ENCODE measurements around the gene AATK.
A peak's percentile ranks its signal among the peaks of the same experiment; 100 is the strongest.

The AATK gene

DNA sequence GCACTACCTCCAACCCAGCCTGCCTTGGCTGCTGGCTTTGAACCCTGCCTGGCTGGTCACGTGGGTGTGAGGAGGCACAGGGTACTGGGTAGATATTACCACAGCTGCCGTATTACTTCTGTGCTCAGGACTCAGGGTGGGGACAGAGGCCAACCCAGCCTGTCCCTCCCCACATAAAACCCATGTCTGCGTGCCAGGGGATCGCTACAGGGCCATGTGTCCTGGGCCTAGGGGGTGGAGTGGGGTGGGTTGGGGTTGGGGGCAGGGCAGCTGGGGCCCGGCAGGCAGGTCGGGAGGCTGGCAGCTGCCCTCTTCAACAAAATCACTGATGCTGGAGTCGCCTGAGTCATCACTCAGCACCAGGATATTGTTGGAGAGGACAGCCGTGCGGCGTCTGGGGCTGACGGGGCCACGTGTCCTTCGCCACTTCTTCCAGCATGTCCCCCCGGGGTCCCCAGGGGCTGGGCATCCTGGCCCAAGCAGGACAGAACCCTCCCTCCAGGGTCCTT lies 40.4 kb downstream of the AATK start:
- DNase-seq, result peak; percentile 72 to 88

DNA sequence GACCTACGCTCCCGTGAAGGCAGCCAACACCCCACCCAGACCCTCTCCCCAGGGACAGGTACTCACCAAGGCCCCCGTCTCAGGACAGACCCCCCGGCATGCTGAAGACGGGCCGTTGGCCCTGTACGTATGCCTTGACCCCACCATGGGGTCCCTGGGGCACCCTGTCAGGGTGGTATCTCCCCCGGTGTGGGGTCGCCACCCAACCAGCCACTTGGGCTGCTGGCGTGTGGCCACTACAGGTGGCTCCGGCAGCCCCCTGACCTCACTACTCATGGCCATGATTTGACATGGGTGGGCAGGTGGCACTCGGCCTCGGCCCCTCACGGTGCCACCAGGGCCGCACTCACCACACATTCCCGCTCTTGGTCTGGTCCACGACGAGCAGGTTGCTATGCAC lies 41.6 kb downstream of the AATK start:
- no peak for DNase-seq

DNA sequence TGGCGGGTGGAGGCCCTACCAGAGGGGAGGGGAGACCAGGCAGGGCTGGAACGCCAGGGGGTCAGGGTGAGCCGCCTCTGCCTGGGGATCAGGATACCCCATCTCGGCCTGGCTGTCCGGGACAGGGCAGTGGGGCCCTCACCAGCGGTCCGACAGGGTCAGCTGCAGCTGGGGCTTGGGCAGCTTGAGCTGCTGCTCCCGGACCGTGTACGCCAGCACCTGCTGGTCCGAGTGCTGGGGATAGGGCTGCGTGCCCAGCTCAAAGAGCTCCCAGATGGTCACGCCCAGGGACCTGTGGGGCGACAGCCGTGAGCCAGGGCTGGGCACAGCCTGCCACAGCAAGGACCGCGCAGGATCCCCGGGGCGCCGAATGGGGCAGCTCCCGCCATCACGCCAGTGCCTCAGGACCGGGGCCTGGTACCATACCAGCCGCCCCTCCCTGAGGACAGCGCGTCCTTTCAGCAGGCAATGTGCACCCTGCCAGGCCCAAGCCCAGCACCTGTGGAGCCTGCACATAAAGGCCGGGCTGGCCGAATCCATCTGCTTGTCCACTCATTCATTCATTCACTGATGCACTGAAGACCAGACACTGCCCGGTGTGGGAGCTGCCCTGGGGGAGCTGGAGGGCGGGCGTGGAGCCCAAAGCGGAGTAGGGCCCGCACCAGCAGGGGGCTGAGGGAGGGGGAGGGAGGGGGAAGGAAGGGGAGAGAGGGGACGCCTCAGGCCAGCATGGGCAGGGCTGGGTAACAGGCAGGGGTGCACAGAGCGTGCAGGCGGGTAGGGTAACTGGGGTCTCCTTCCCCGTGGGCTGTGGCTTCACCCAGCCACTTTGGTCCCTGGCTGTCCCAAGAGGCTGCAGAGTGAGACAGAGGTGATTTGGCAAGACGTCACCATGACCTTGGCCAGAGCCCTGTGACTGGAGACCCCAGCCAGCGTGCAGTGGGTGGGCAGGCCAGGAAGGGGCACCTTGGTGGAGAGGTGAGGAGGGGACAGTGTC lies 42.7 kb downstream of the AATK start:
- peak in 1 of 2 experiments; percentile 26 for DNase-seq

DNA sequence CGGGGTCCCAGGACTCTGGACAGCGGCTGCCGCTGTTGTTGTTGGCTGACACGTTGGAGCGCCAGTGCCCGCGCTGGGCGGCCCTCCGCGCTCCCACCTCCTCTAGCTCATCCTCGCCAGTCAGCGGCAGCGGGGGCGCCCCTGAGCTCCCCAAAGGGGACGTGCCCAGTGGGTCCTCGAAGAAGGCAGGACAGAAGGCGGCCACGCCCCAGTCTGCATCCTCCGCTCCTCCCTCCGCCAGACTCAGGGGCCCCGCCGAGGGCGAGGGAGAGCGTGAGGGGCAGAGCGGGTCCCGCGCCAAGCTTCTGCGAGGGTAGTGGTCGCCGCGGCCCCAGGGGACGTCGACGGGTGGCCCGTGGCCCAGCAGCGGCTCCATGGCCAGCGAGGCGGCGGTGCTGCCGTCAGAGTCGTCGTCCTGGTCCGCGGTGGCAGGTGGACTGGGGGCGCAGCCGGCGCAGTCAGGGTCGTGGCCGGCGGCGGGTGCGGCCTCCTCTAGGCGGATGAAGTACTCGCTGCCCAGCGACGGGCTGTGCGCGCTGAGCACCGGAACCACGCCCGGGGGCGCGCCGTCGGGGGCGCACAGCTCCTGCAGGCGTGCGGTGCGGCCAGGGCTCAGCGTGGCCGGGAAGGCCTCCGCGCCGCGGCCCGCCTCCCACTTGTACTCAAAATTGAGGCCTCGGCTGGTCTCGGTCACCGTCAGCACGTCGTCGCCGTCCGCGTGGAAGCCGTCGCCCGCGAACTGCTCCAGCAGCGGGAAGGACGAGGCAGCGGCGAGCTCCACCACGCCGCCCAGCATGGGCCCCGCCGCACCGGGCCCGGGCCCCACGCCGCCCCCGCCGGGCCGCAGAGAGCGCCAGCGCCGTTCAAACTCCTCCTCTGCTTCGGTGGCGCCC lies 43.9 kb downstream of the AATK start:
- no peak for DNase-seq

DNA sequence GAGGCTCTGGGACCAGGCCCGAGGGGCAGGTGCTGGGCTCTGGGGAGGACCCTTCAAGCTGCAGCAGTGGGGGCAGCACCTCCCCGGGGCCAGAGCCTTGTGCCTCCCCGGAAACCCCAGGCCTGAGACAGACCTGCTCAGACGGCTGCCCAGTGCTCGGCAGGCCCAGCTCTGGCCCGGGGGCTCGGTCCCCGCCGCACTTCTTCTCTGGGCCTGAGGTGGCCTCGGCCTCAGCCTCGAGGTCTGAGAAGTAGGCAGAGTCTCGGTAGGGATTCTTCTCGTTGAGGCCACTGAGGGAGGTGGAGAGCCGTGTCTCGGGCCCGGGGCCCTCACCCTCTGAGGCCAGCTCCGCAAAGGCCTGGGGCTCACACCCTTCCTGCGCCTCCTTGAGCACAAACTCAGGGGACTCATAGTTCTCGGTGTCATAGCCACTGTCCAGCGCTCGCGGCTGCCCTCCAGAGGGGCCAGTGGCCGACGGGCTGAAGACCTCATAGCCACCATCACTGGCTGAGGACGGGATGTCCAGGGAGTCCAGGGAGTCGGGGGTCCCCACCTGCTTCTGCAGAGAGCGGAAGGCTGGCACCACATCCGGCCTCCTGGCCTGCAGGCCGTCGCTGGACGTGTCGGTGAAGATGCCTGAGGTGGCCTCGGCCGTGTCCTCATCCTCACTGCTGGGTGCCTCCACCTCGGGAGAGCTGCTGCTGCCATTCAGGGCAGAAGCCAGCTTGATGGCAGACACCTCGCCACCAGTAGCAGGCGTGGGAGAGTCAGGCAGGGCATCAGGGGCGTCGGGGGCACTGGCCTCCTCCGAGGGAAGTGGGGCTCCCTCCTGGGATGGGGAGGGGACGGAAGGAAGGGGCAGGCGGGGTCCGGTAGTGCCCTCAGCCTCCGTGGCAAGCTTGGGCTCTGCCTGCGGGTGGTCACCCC lies 45.1 kb downstream of the AATK start:
- no peak for DNase-seq

DNA sequence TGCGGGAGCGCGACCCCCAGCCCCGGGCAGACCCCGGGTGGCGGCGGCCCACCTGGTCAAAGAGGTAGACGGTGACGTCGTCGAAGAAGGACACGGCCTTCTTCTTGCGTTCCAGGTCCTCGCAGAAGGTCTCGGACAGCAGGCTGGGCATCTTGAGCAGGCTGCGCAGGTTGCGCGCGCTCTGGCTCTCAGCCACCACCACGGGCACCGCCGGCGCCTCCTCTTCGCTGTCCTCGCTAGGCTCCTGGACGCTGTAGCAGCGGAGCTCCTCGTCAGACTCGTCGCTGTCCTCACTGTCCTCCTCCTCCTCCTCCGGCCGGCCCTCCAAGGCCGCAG lies 45.9 kb downstream of the AATK start:
- DNase-seq, result peak in 1 of 2 experiments; percentile 52

DNA sequence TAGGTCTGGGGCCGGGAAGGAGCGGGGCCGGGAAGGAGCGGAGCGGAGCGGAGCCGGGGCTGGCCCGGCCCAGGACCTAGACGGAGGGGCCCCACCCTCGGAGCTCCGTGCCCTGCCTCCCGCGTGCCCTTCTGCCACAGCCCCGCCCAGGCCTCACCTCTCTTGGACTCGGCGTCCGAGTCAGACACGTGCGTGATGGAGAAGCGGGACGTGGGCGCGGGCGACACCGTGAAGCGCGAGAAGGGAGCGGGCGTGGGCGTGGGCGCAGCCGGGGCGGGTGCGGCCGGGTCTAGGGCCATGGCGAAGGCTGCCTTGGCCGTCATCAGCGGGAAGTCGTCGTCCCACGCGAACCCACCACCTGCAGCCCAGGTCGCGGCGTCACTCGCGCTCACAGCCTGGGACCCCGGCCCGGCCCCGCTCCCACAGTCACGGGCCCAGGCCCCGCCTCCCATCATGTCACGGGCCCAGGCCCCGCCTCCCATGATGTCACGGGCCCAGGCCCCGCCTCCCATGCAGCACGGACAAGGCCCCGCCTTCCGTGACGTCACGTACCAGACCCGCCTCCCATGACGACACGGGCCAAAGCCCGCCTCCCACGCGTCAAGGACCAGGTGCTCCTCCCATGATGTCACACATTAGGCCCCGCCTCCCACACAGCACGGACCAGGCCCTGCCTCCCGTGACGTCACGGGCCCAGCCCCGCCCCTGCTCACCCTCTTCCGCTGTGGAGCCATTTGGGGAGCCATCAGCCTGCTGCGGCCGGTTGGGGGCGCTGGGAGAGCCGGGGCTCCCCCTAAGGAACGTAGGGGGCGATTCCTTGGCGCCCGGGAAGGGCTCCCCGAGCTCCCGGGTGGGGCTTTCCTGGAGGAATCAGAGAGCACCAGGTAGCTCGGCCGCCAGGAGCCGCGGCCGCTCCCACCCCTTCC lies 46.5 kb downstream of the AATK start:
- peak; percentile 94 to 98 for DNase-seq

DNA sequence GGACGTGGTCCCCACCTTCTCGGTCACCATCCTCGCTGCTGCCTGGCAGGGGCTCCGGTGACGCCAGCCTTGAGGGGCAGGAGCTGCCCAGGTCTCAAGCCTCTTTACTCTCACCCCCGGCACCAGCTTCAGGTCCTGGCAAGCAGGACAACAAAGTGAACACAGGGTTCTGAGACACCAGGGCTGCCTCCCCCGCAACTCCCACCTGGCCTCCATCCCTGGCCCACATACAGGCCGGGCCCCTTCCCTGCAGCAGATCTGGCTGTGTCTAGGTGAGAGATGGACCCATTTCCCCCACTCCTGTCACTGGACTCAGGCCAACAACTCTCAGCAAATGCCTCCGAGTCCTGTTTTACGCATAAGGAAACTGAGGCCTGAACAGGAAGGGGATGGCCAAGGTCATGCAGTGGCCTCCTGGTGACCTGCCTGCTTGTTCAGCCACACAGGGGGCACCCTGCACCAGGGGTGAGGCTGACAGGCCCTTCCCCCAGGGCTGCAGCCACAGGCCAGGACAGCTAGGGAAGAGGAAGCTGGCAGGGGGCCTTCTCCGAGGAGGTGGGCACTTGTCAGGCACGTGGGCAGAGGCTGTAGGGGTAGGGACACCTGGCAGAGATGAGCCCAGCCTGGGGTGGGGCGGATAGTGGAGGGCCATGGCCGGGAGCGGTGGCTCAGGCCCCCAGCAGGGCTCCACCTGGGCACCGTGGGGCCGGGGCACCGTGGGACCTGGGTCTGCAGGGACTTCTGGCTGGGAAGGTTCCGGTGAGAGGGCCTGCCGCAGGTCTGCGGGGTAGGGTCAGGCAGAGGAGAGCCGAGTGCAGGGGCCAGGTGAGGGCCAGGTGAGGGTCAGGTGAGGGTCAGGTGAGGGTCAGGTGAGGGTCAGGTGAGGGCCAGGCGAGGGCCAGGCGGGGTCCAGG lies 47.5 kb downstream of the AATK start:
- no peak for DNase-seq

DNA sequence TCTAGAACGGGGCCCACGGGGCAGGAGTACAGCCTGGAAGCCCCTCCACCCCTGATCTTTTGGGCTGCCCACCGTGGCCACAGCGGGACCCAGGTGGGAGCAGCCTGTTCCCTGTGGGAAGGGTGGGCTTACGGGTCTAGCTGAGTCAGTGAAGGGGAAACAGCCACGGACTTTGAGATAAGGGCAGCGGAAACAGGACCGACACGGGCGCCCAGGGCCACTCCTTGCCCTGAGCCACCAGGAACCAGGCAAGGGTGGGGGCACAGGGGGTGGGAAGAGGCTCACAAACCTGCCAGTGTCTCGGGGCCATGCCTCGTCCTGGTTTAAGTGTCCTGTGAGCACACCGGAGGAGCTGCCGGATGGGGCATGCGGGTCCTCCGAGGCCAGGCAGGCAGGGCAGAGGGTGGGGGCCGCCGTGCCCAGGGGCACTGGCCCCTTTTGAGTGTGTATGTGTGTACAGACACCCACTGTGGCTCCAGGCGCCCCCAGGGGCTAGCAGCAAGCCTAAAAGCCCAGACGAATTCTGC lies 48.3 kb downstream of the AATK start:
- DNase-seq, result no peak

DNA sequence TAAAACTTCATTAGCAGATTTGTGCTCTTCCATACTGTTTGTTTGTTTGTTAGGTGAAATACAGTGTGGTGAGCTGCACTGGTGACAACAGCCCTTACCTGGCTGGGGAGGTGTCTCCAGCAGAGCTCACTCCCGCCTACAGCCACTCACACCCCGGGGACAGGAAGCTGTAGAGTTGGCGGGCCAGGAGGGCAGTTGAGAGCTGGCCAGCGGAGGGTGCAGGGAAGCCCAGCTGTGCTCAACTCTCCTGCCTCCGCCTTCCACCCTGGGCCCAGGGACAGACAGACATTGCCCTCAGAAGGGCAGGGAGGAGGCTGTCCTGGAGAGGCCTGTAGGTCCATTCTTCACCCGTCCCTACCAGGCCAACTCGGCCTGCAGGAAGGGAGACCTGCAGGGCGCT lies 49.3 kb downstream of the AATK start:
- no peak for DNase-seq

DNA sequence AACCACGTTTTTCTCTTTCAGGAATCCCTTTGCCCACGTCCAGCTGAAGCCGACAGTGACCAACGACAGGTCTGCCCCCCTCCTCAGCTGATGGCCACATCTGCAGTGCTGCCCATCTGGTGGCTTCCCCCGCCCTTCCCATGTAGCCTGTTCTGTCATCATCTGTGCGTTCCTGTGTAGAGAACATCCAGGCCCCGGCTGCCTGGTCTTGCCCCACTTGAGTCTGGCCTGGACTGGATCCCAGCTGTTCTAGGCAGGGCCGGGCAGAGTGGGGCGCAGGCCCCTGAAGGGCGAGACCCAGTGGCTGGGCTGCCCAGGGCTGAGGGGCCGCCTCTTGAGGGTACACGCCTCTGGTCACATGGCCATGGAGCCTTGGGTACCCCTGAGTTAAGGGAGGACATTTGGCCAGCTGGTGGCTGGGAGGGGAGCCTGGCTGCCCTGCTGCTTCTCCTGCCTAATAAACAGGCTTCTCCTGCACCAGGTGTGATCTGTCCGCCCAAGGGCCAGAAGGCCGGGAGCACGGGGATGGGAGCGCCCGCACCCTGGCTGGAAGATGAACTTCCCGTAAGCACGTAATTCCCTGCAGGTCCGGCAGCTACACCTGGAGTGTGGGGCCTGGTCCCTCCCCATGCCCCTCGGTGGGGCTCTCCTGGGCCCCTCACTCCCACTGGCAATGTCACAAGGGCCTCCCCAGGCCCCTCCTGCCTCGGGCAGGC lies 50.1 kb downstream of the AATK start:
- DNase-seq, result no peak

DNA sequence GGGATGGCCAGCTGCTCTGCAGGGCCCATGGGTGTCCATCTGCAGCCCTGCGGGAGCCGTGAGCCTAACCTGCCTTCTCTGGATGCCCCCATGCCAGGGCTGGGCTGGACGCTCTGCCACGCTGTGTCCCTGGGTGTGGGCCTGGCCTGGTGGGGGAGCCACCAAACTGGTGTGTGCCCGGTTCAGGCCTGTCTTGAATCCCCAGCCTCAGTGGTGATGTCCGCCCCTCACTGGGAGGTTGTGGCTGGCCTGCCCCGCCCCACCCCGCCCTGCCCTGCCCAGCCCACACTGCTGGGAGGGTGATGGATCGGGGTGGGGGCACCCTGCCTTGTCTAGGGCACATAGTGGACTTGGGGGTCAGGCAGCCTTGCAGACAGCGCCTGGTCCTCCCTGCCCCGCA lies 50.8 kb downstream of the AATK start:
- no peak for DNase-seq

DNA sequence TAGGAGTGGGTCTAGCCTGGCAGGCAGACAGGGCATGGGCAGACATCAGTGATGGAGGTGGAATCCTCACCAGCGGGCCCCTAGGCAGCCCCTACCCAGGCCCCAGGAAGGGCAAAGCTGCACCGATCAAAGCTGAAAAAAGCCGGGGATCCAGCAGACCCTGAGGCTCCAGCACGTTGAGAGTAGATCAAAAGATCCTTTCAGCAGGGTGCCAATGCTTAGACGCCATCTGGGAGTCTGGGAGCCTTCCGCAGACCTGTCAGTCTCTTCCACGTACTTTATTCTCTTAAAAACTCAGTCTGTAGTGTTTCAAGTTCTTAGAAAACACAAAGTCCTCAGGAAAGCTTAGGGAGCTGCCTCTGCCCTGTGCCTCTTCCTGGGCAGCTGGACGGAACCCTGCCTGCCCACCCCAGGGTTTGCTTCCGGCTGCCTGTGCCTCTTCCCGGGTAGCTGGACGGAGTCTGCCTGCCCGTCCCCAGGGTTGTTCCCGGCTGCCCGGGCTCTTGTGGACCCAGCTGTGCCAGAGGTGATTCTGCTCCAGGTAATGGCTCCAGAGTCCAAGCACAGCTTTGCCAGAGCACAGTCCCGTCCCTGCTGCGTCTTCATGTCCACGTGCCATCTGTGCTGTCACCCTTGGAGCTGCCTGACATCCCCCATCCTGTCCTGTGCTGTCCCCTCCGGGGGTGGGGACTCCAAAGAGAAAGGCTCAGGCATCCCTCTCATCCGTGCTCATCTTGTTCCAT lies 51.5 kb downstream of the AATK start:
- DNase-seq, result no peak

DNA sequence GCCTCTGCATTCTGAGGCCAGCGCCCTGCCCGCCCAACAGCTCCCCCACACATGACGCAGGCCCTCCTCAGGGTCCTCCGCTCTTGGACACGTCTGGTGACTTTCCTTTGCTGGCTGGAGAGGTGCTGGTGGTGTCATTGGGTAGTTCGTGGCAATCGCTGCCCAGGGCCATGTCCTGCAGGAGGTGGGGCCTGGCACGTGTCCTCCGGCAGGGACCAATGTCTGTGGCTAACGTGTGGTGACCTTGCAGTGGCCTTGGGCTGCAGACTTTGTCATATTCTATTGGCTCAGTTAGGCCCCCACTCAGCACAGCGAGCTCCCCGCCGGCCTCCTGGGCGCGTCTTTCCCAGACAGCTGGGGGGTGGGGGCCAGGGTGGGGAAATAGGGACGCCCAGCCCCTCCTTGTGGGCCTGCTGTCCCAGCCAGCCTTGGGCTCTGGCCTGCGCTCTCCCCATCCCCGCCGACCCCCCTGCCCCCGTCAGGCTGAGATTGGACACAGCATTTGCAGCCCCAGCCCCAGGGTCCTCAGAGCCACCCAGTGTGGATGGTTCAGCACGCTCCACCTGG lies 52.8 kb downstream of the AATK start:
- no peak for DNase-seq

DNA sequence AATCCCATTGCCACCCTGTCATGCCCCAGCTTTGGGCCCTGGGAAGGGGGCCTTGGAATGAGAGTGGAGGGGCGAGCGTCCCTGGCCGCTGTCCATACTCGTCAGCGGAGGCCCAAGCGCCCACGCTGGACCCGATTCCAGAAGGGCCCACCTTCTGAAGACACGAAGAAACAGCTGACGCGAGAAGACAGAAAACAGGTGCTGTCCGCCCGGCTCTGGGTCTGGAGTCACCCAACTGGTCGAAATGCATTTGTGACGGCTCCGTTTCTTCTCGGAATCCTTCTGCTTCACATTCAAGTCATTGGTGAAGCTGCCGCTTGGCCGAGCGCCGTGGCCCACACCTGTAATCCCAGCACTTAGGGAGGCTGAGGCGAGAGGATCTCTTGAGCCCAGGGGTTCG lies 53.6 kb downstream of the AATK start:
- DNase-seq, result no peak

DNA sequence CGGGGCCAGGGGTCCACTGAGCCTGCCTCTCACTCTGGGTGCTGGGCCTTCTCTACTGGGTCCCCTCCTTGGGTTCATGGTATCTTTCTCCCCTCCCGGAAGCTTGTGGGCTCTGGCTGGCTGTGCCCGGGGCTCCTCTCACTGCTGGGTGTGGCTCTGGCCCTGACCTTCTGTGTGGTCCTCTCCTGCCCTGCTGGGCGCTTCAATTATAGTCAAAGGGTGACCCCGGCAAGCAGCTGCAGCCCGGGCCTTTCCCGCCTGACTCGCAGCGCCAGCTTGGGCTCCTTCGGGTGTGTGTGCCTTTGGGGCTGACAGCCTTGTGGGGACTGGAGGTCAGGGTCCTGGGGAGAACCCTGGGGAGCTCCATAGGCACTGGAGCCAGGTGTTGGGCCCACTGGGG lies 55.0 kb downstream of the AATK start:
- DNase-seq, result no peak

DNA sequence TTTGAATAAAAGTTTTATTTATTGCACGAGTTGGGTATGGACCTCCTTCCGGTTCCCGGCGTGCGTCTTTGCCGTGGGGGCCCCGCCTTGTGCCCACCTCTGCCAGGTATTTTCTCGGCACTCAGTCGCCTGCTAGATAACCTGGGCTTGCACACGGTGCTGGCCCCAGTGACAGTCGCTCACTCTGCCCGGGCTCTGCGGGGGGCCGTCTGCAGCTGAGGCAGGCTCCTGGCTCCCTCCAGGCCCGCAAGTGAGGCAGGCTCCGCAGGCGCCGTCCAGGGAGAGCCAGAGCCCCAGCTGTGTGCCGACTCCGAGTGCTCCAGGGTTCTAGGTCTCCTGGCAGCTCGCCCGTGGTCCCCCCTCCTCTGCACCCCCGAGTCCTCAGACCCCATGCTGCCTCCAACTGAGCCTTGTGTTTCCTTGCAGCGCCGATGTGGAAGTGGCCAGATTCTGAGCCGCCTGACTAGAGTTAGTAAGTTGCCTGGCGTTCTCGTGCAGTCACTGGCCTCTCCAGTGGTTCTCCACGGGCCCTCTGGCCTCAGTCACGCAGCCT lies 55.5 kb downstream of the AATK start:
- no peak for DNase-seq

DNA sequence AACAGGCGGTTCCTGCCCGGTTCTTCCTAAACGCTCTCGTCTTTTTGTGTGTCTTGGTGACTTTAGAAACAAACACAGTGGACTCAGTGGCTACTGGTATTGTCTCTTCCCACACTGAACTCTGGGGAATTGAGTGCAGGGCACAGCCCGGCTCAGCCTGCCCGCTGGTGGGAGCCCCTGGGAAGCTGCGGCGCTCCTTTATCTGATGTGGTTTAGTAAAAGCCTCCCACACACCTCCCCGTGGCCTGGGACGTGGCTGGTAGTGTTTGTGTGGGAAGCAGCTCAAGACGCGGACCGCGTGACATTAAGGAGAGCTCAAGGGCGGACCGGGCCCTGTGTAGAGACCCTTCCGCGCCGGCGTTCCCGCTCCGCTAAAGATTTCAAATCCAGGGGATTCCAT lies 56.1 kb downstream of the AATK start:
- no peak for DNase-seq

All from SHP77 (cell line).